H9 (cell line): ENCODE measurements around the gene SMC3. TPM values are rescaled to one million over a fixed set of nuclear protein-coding genes. Genes with fewer than 3 reads are reported as not detected.

Source experiments
- DNase-seq: peaks from one replicate; pipeline ENCODE4 v3.0.0-alpha.2; 2017
- H2AFZ ChIP-seq: one replicate; pipeline ENCODE4 v1.6.1; 2013; ENCODE audit warnings: mild to moderate bottlenecking, low read length, control low read depth, moderate library complexity
- H2AK5ac ChIP-seq: 2 replicates; pipeline ENCODE4 v1.6.1; 2013; ENCODE audit warnings: low read length, control low read depth, mixed read lengths; ENCODE audit not compliant: insufficient read length
- H2BK120ac ChIP-seq: one replicate; pipeline ENCODE4 v1.6.1; 2013; ENCODE audit warnings: low read depth, mild to moderate bottlenecking, low read length, control low read depth, inconsistent platforms; ENCODE audit not compliant: poor library complexity, severe bottlenecking
- H2BK12ac ChIP-seq: 2 replicates; pipeline ENCODE4 v1.6.1; 2013; ENCODE audit warnings: low read length, control low read depth, mixed read lengths, low read depth; ENCODE audit not compliant: insufficient read length
- H2BK15ac ChIP-seq: 2 replicates; pipeline ENCODE4 v1.6.1; 2013; ENCODE audit warnings: low read depth, low read length, control low read depth
- H2BK20ac ChIP-seq: one replicate; pipeline ENCODE4 v1.6.1; 2013; ENCODE audit warnings: low read depth, mild to moderate bottlenecking, low read length, control low read depth, inconsistent platforms; ENCODE audit not compliant: poor library complexity, severe bottlenecking
- H2BK5ac ChIP-seq: 2 replicates; pipeline ENCODE4 v1.6.1; 2013; ENCODE audit warnings: low read length, control low read depth, mixed read lengths; ENCODE audit not compliant: insufficient read length
- H3K14ac ChIP-seq: 2 replicates; pipeline ENCODE4 v1.6.1; 2013; ENCODE audit warnings: low read length, control low read depth; ENCODE audit not compliant: insufficient read depth
- H3K18ac ChIP-seq: 2 replicates; pipeline ENCODE4 v1.6.1; 2013; ENCODE audit warnings: low read depth, mild to moderate bottlenecking, mixed read lengths, low read length, control low read depth; ENCODE audit not compliant: insufficient read length
- H3K23ac ChIP-seq: 2 replicates; pipeline ENCODE4 v1.6.1; 2013; ENCODE audit warnings: low read length, control low read depth, mixed read lengths, low read depth; ENCODE audit not compliant: insufficient read length
- H3K23me2 ChIP-seq: 2 replicates; pipeline ENCODE4 v1.6.1; 2013; ENCODE audit warnings: low read depth, mild to moderate bottlenecking, mixed read lengths, low read length, control low read depth; ENCODE audit not compliant: insufficient read length, poor library complexity, severe bottlenecking
- H3K27ac ChIP-seq: 2 replicates; pipeline ENCODE4 v1.5.1; 2013; ENCODE audit warnings: low read length, control low read depth, mixed read lengths, low read depth; ENCODE audit not compliant: insufficient read length
- H3K27me3 ChIP-seq: 2 replicates; pipeline ENCODE4 v1.6.1; 2013; ENCODE audit warnings: low read length, control low read depth, inconsistent platforms; ENCODE audit not compliant: insufficient read depth
- H3K4ac ChIP-seq: 2 replicates; pipeline ENCODE4 v1.6.1; 2013; ENCODE audit warnings: low read depth, mild to moderate bottlenecking, control low read depth, inconsistent platforms, low read length, moderate library complexity
- H3K4me1 ChIP-seq: 2 replicates; pipeline ENCODE4 v1.6.1; 2013; ENCODE audit warnings: low read length, control low read depth, inconsistent platforms; ENCODE audit not compliant: insufficient read depth
- H3K4me2 ChIP-seq: 2 replicates; pipeline ENCODE4 v1.6.1; 2013; ENCODE audit warnings: low read length, control low read depth, mixed read lengths; ENCODE audit not compliant: insufficient read length, insufficient read depth
- H3K56ac ChIP-seq: 2 replicates; pipeline ENCODE4 v1.6.1; 2013; ENCODE audit warnings: low read depth, mild to moderate bottlenecking, mixed read lengths, low read length, control low read depth; ENCODE audit not compliant: insufficient read length
- H3K79me1 ChIP-seq: 2 replicates; pipeline ENCODE4 v1.6.1; 2013; ENCODE audit warnings: low read depth, mild to moderate bottlenecking, moderate library complexity, low read length, control low read depth, inconsistent platforms; ENCODE audit not compliant: insufficient read depth, poor library complexity, severe bottlenecking
- H3K79me2 ChIP-seq: 2 replicates; pipeline ENCODE4 v1.6.1; 2013; ENCODE audit warnings: low read length, control low read depth, inconsistent platforms; ENCODE audit not compliant: insufficient read depth
- H3K9ac ChIP-seq: 2 replicates; pipeline ENCODE4 v1.6.1; 2013; ENCODE audit warnings: low read length, control low read depth, mixed read lengths; ENCODE audit not compliant: insufficient read length; ENCODE audit errors: extremely low read depth
- H3K9me3 ChIP-seq: one replicate; pipeline ENCODE4 v1.6.1; 2013; ENCODE audit warnings: low read depth, low read length, inconsistent platforms; ENCODE audit not compliant: control insufficient read depth
- H3T11ph ChIP-seq: one replicate; pipeline ENCODE4 v1.6.1; 2013; ENCODE audit warnings: mild to moderate bottlenecking, low read length, control low read depth, inconsistent platforms
- H4K20me1 ChIP-seq: one replicate; pipeline ENCODE4 v1.6.1; 2013; ENCODE audit not compliant: control insufficient read depth, insufficient read length, insufficient read depth
- H4K5ac ChIP-seq: 2 replicates; pipeline ENCODE4 v1.6.1; 2013; ENCODE audit warnings: low read depth, mild to moderate bottlenecking, mixed read lengths, low read length, control low read depth; ENCODE audit not compliant: insufficient read length
- H4K8ac ChIP-seq: replicated peaks from 2 replicates; pipeline ENCODE4 v1.6.1; 2013; ENCODE audit warnings: low read length, control low read depth, mixed read lengths, low read depth; ENCODE audit not compliant: insufficient read length
- H4K91ac ChIP-seq: 2 replicates; pipeline ENCODE4 v1.6.1; 2013; ENCODE audit warnings: low read depth, mild to moderate bottlenecking, moderate library complexity, mixed read lengths, low read length, control low read depth; ENCODE audit not compliant: insufficient read length
- H3K27ac Mint-ChIP-seq, 3 experiments: 2 replicates in 2 of 3; 3 replicates in 1 of 3; pipeline ENCODE4 v1.8.0; 2020 to 2021; ENCODE audit warnings: mixed read lengths in 3 of 3, mild to moderate bottlenecking in 1 of 3, moderate library complexity in 1 of 3
- H3K27me3 Mint-ChIP-seq: 2 replicates; pipeline ENCODE4 v1.8.0; 2021; ENCODE audit warnings: low read depth, mild to moderate bottlenecking, moderate library complexity, mixed read lengths
- H3K36me3 Mint-ChIP-seq, 3 experiments: 2 replicates in 2 of 3; 3 replicates in 1 of 3; pipeline ENCODE4 v1.8.0; 2020 to 2021; ENCODE audit warnings: low read depth in 3 of 3, mixed read lengths in 3 of 3; ENCODE audit not compliant: insufficient read depth in 1 of 3
- H3K4me1 Mint-ChIP-seq, 2 experiments: 2 replicates each; pipeline ENCODE4 v1.8.0; 2020; ENCODE audit warnings: mixed read lengths in 2 of 2
- H3K4me3 Mint-ChIP-seq, 2 experiments: 2 replicates in 1 of 2; 3 replicates in 1 of 2; pipeline ENCODE4 v1.8.0; 2020 to 2021; ENCODE audit warnings: mild to moderate bottlenecking in 2 of 2, mixed read lengths in 2 of 2, moderate library complexity in 1 of 2
- H3K9me3 Mint-ChIP-seq, 2 experiments: 2 replicates in 1 of 2; 3 replicates in 1 of 2; pipeline ENCODE4 v1.8.0; 2020; ENCODE audit warnings: mild to moderate bottlenecking in 2 of 2, mixed read lengths in 2 of 2, moderate library complexity in 1 of 2
- CTCF ChIP-seq: fragments of 200-600 bp; sonication (generic); conservative IDR thresholded peaks from 3 replicates; pipeline ENCODE4 v1.8.0; 2021; ENCODE audit warnings: antibody characterized with exemption, mild to moderate bottlenecking
- WGBS: extraction: QIAGEN DNeasy Blood & Tissue Kit; methylation state at CpG from one replicate; pipeline ENCODE4 v1.1.7; 2013; ENCODE audit warnings: missing lambda C conversion rate, low lambda C conversion rate, mixed read lengths; ENCODE audit not compliant: insufficient read length; ENCODE audit errors: extremely low coverage; 5-methylcytosine and 5-hydroxymethylcytosine counted together
- total RNA-seq: library from RNA; stranded (reverse); gene quantifications from 2 replicates; pipeline ENCODE4 v1.2.1, GENCODE V29; 2021

SMC3 gene
- total RNA-seq, 1 experiment from 2014 or later = 82.4 TPM

- H3K79me2 ChIP-seq = no peaks in the 10 kb centered on the region
- no peak overlapping the region for H2BK120ac ChIP-seq
- H3K27ac Mint-ChIP-seq = no peak overlapping the region
- H4K8ac ChIP-seq = no peak overlapping the region
- H3K4ac ChIP-seq = no peak overlapping the region
- no peak for DNase-seq
- no peaks in the 10 kb centered on the region for H3K27me3 ChIP-seq
- no CpG with 5 or more reads among the region's 2 CpGs for WGBS
- no peak overlapping the region for H2BK20ac ChIP-seq
- no peak overlapping the region for H3K4me3 Mint-ChIP-seq
- H3K23ac ChIP-seq = no peak overlapping the region
- no peak overlapping the region for H3K14ac ChIP-seq
- peaks cover 8% of the 10 kb centered on the region; the same call in 1 of the 2 replicates for H3K4me1 ChIP-seq
- H4K5ac ChIP-seq = no peak overlapping the region
- peaks cover 4% of the 10 kb centered on the region for H3K23me2 ChIP-seq
- no peak for TF ChIP-seq CTCF
- no peaks in the 10 kb centered on the region for H3K36me3 Mint-ChIP-seq
- no peak overlapping the region for H3K27ac ChIP-seq
- H3K18ac ChIP-seq = no peak overlapping the region
- H4K91ac ChIP-seq = no peak overlapping the region
- H2BK12ac ChIP-seq = no peak overlapping the region
- no peaks in the 10 kb centered on the region for H3K9me3 ChIP-seq
- H2AK5ac ChIP-seq = no peak overlapping the region
- no peak overlapping the region for H3K9ac ChIP-seq
- no peaks in the 10 kb centered on the region; the same call in 1 of the 2 replicates for H3K27me3 Mint-ChIP-seq
- H3K4me2 ChIP-seq = no peak overlapping the region
- H2AFZ ChIP-seq = no peak overlapping the region
- peaks cover 28 to 42% of the 10 kb centered on the region in 2 experiments for H3K4me1 Mint-ChIP-seq
- no peaks in the 10 kb centered on the region for H4K20me1 ChIP-seq
- no peak overlapping the region for H2BK5ac ChIP-seq
- H3K56ac ChIP-seq = no peak overlapping the region
- no peaks in the 10 kb centered on the region for H3K79me1 ChIP-seq
- no peak overlapping the region for H2BK15ac ChIP-seq
- H3K9me3 Mint-ChIP-seq = no peaks in the 10 kb centered on the region
- H3T11ph ChIP-seq = no peak overlapping the region
These were observed 42.6 kb upstream of the SMC3 start for GRCh38 chr10:110524859-110525232.
